Naive thymus-derived CD4-positive, alpha-beta T cell (primary cell): Measurements from ENCODE around the gene TNRC6C. TPM values are rescaled to one million over a fixed set of nuclear protein-coding genes. Genes with fewer than 3 reads are reported as not detected.

Source experiments
- ATAC-seq: fragments of 150-1000 bp; cut with Tn5 transposase; 2 replicates; pipeline ENCODE4 v1.10.0; 2021; ENCODE audit warnings: mild to moderate bottlenecking, moderate library complexity
- CTCF ChIA-PET: fragments of 350-600 bp; sonication (Branson Sonifier 250); formaldehyde crosslinking; loops from one replicate; lab custom pipeline; 2021; ENCODE audit warnings: antibody characterized with exemption; lab: Charles Lee
- POLR2A ChIA-PET: fragments of 350-600 bp; sonication (Branson Sonifier 250); formaldehyde crosslinking; loops from one replicate; lab custom pipeline; 2021; ENCODE audit warnings: antibody characterized with exemption, inconsistent platforms; lab: Charles Lee
- DNase-seq, 9 donors: peaks; one replicate each; pipeline versions ENCODE4 v3.0.0 to v3.0.0-alpha.2; 2020 to 2022; ENCODE audit warnings: mixed read lengths in 1 of 9
- H3K27ac ChIP-seq: one replicate; pipeline ENCODE4 v1.7.0; 2013; ENCODE audit warnings: mild to moderate bottlenecking, low read depth, low read length, moderate library complexity
- H3K27me3 ChIP-seq, 2 donors: one replicate each; pipeline ENCODE4 v1.7.0; 2013; ENCODE audit warnings: low read length in 2 of 2, mild to moderate bottlenecking in 2 of 2, moderate library complexity in 2 of 2; ENCODE audit not compliant: control insufficient read depth in 2 of 2, insufficient read depth in 2 of 2
- H3K36me3 ChIP-seq, 3 experiments: 1 replicate in 2 of 3; 2 replicates in 1 of 3; pipeline ENCODE4 v1.7.0; 2013; ENCODE audit warnings: low read length in 3 of 3, mild to moderate bottlenecking in 3 of 3, moderate library complexity in 1 of 3; ENCODE audit not compliant: insufficient read depth in 3 of 3, control insufficient read depth in 2 of 3
- H3K4me1 ChIP-seq, 2 donors: one replicate each; pipeline ENCODE4 v1.7.0; 2013; ENCODE audit warnings: low read length in 2 of 2, mild to moderate bottlenecking in 2 of 2, moderate library complexity in 1 of 2; ENCODE audit not compliant: control insufficient read depth in 2 of 2, insufficient read depth in 2 of 2
- H3K4me3 ChIP-seq: 2 replicates; pipeline ENCODE4 v1.7.0; 2013; ENCODE audit warnings: mild to moderate bottlenecking, low read length
- H3K9me3 ChIP-seq, 3 experiments: 1 replicate in 2 of 3; 2 replicates in 1 of 3; pipeline ENCODE4 v1.7.0; 2013; ENCODE audit warnings: low read length in 3 of 3; ENCODE audit not compliant: control insufficient read depth in 2 of 3
- H3K27ac Mint-ChIP-seq, 9 donors: one replicate each; pipeline ENCODE4 v1.8.0; 2020 to 2022; ENCODE audit warnings: mixed read lengths in 9 of 9, mild to moderate bottlenecking in 8 of 9, moderate library complexity in 5 of 9, inconsistent platforms in 2 of 9
- H3K27me3 Mint-ChIP-seq, 5 donors: one replicate each; pipeline ENCODE4 v1.8.0; 2021 to 2022; ENCODE audit warnings: mixed read lengths in 5 of 5, mild to moderate bottlenecking in 1 of 5
- H3K36me3 Mint-ChIP-seq, 5 donors: one replicate each; pipeline ENCODE4 v1.8.0; 2020 to 2022; ENCODE audit warnings: mixed read lengths in 5 of 5, mild to moderate bottlenecking in 3 of 5, inconsistent platforms in 1 of 5
- H3K4me1 Mint-ChIP-seq, 7 donors: one replicate each; pipeline ENCODE4 v1.8.0; 2020 to 2022; ENCODE audit warnings: mixed read lengths in 7 of 7, mild to moderate bottlenecking in 3 of 7, inconsistent platforms in 1 of 7
- H3K4me3 Mint-ChIP-seq, 10 donors: one replicate each; pipeline ENCODE4 v1.8.0; 2020 to 2022; ENCODE audit warnings: mild to moderate bottlenecking in 10 of 10, mixed read lengths in 10 of 10, moderate library complexity in 6 of 10, inconsistent platforms in 2 of 10
- H3K9me3 Mint-ChIP-seq, 11 donors: one replicate each; pipeline ENCODE4 v1.8.0; 2020 to 2022; ENCODE audit warnings: mixed read lengths in 11 of 11, mild to moderate bottlenecking in 4 of 11, inconsistent platforms in 1 of 11, moderate library complexity in 1 of 11
- intact Hi-C, 2 donors: fragments of 100-400 bp; cut with micrococcal nuclease; formaldehyde crosslinking; loops; one replicate each; pipeline ENCODE4 v1.15.1; 2023
- polyA plus RNA-seq, 2 donors: library from polyadenylated mRNA; unstranded; fragments of 300-500 nt; fragmentation: Illumina TruSeq; gene quantifications; one replicate each; pipeline ENCODE4 v1.2.3, GENCODE V29; 2021
- total RNA-seq, 6 experiments: library from RNA in 5 of 6; stranded (reverse) in 5 of 6; gene quantifications; 1 replicate in 5 of 6; 2 replicates in 1 of 6; pipeline ENCODE4 v1.2.3 and lab custom pipeline; 2021 to 2026

Gene TNRC6C
- total and polyA plus RNA-seq, 7 experiments from 2014 or later = 7.4 to 133 (median 73.4) TPM

DNA sequence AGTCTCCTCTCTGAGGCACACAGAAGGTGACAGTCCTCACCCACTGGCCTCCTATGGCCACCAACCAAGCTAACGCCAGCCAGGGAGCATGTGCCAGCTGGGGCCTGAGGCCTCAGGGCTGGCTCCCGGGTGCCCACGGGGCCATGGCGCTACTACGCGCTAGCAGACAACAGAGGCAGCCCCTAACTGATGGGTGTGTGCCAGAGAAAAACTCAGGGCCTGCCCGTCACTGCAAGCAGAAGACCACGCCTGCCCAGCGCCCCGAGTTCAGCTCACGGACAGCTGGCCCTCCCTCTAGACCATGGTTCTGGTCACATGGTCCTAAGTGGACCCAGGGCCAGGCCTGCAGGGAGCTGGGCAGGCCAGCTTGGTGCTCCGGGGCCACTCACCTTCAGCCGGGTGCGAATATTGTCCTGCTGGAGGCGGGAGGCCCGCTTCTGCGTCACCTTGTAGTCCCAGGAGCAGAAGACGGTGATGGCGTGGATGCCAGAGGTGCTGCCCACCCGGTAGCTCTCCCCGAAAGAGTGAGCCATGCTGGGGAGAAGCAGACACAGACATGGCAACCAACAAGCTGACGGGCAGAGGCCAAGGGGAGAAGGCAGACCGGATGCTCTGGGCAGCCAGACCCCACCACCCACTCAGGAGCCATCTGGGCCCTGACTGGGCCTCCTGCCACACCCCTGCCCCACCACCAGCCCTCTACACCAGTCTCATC, 163.9 kb downstream of the TNRC6C start:
- peak overlapping the region; percentile 84 to 99 (median 88) for H3K4me3 Mint-ChIP-seq
- H3K27me3 Mint-ChIP-seq = no peaks in the 10 kb centered on the region
- Histone ChIP-seq H3K4me3 (peak overlapping the region; percentile 46), H3K36me3 (peaks cover 23 to 70% (median 25%) of the 10 kb centered on the region in 3 experiments), H3K27me3 (no peaks in the 10 kb centered on the region), H3K27ac (peak overlapping the region; percentile 77), H3K4me1 (peaks cover 68 to 77% of the 10 kb centered on the region in 2 donors), H3K9me3 (no peaks in the 10 kb centered on the region)
- H3K27ac Mint-ChIP-seq = peak overlapping the region; percentile 89 to 99 (median 92)
- ChIA-PET POLR2A (interaction anchor here (1.0 to 27.3 kb wide), 8 partner anchors 11 to 681 kb away, joined by 3 to 898 read pairs (median 3); partner anchors contain the start of genes C17orf99, TMC6, TMC8 and TNRC6C), CTCF (interaction anchor here (1.2 to 5.8 kb wide), 3 partner anchors 9 to 129 kb away, joined by 4 to 59 read pairs (median 4); no protein-coding TSS in a partner anchor)
- DNase-seq = peak in 1 of 9 donors; percentile 31
- intact Hi-C loops = loop anchor here in 1 of 2 donors (10.0 kb wide), 1 partner anchor 748 kb away; no protein-coding TSS in a partner anchor
- H3K36me3 Mint-ChIP-seq = peaks cover 4 to 49% (median 18%) of the 10 kb centered on the region in 5 donors
- no peak for ATAC-seq
- peaks cover 0 to 8% (median 0%) of the 10 kb centered on the region in 11 donors for H3K9me3 Mint-ChIP-seq
- H3K4me1 Mint-ChIP-seq = peaks cover 30 to 73% (median 58%) of the 10 kb centered on the region in 7 donors

- peak overlapping the region; percentile 84 to 99 (median 92) for H3K27ac Mint-ChIP-seq
- no peak for ATAC-seq
- ChIA-PET POLR2A (interaction anchor here (1.0 to 27.3 kb wide), 6 partner anchors 12 to 682 kb away, joined by 3 to 898 read pairs (median 3); partner anchors contain the start of genes C17orf99, TMC6 and TMC8), CTCF (interaction anchor here (1.2 to 5.8 kb wide), 3 partner anchors 9 to 129 kb away, joined by 4 to 59 read pairs (median 4); no protein-coding TSS in a partner anchor)
- H3K4me1 Mint-ChIP-seq = peaks cover 30 to 67% (median 58%) of the 10 kb centered on the region in 7 donors
- H3K4me3 Mint-ChIP-seq = peak overlapping the region; percentile 60 to 99 (median 88)
- Histone ChIP-seq H3K27ac (peak overlapping the region; percentile 77), H3K9me3 (no peaks in the 10 kb centered on the region), H3K36me3 (peaks cover 22 to 70% (median 23%) of the 10 kb centered on the region in 3 experiments), H3K27me3 (no peaks in the 10 kb centered on the region), H3K4me3 (peak overlapping the region; percentile 46), H3K4me1 (peaks cover 68 to 72% of the 10 kb centered on the region in 2 donors)
- H3K36me3 Mint-ChIP-seq = peaks cover 4 to 50% (median 18%) of the 10 kb centered on the region in 5 donors
- H3K27me3 Mint-ChIP-seq = no peaks in the 10 kb centered on the region
- peaks cover 0 to 8% (median 0%) of the 10 kb centered on the region in 11 donors for H3K9me3 Mint-ChIP-seq
- intact Hi-C loops = loop anchor here in 1 of 2 donors (10.0 kb wide), 1 partner anchor 748 kb away; no protein-coding TSS in a partner anchor
- peak in 1 of 9 donors; percentile 17 for DNase-seq
Measured at GRCh38 chr17:78122931-78123249, 164.4 kb downstream of the TNRC6C start.

DNA sequence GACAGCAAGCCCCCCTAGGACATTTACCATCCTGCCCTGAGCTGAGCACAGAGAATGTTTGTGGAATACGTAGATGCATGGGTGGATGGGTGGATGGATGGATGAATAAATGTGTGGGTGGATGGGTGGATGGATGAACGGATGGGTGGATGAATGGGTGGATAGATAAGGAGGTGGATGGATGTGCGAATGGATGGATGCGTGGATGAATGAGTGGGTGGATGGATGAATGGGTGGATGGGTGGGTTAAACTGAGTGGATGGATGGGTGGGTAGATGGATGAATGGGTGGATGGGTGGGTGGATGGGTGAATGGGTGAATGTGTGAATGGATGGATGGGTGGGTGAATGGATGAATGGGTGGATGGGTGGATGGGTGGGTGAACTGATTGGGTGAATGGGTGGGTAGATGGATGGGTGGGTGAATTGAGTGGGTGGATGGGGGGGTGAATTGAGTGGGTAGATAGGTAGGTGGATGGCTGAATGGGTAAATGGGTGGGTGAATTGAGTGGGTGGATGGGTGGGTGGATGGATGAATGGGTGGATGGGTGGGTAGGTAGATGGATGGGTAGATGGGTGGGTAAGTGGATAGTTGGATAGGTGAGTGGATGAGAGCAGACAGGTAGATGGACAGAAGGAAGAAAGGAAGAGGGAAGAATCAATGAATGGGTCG, 164.9 kb downstream of the TNRC6C start:
- no peak for ATAC-seq
- Histone ChIP-seq H3K4me1 (peaks cover 68 to 70% of the 10 kb centered on the region in 2 donors), H3K9me3 (no peaks in the 10 kb centered on the region), H3K4me3 (peak overlapping the region; percentile 46), H3K27me3 (no peaks in the 10 kb centered on the region), H3K36me3 (peaks cover 22 to 72% (median 23%) of the 10 kb centered on the region in 3 experiments), H3K27ac (peak overlapping the region; percentile 77)
- peak overlapping the region; percentile 84 to 99 (median 94) for H3K27ac Mint-ChIP-seq
- H3K27me3 Mint-ChIP-seq = no peaks in the 10 kb centered on the region
- peak in 1 of 9 donors; percentile 9 for DNase-seq
- H3K4me1 Mint-ChIP-seq = peaks cover 30 to 62% (median 55%) of the 10 kb centered on the region in 7 donors
- CTCF ChIA-PET = interaction anchor here (1.2 to 5.8 kb wide), 3 partner anchors 10 to 13 kb away, joined by 4 to 59 read pairs (median 52); no protein-coding TSS in a partner anchor
- peak overlapping the region; percentile 79 to 99 (median 88) for H3K4me3 Mint-ChIP-seq
- POLR2A ChIA-PET = interaction anchor here (0.9 to 27.3 kb wide), 4 partner anchors 12 to 636 kb away, joined by 3 to 898 read pairs (median 233); partner anchors contain the start of genes C17orf99, TMC6 and TMC8
- H3K9me3 Mint-ChIP-seq = peaks cover 0 to 8% (median 0%) of the 10 kb centered on the region in 11 donors
- peaks cover 4 to 50% (median 18%) of the 10 kb centered on the region in 5 donors for H3K36me3 Mint-ChIP-seq
- intact Hi-C loops = loop anchor here in 1 of 2 donors (10.0 kb wide), 1 partner anchor 749 kb away; no protein-coding TSS in a partner anchor

- ChIA-PET CTCF (interaction anchor here (5.5 kb wide), 1 partner anchor 11 kb away, joined by 52 read pairs; no protein-coding TSS in a partner anchor), POLR2A (interaction anchor here (0.9 to 27.3 kb wide), 6 partner anchors 13 to 635 kb away, joined by 3 to 898 read pairs (median 7); partner anchors contain the start of genes C17orf99, TMC6, TMC8 and TNRC6C)
- peak overlapping the region; percentile 79 to 99 (median 88) for H3K4me3 Mint-ChIP-seq
- peak in 2 of 9 donors; percentile 9 to 28 for DNase-seq
- H3K4me1 ChIP-seq = peaks cover 69 to 70% of the 10 kb centered on the region in 2 donors
- ATAC-seq = no peak
- peaks cover 4 to 52% (median 18%) of the 10 kb centered on the region in 5 donors for H3K36me3 Mint-ChIP-seq
- H3K9me3 Mint-ChIP-seq = peaks cover 0 to 8% (median 0%) of the 10 kb centered on the region in 11 donors
- peak overlapping the region; percentile 84 to 99 (median 92) for H3K27ac Mint-ChIP-seq
- no peaks in the 10 kb centered on the region for H3K27me3 ChIP-seq
- peaks cover 22 to 64% (median 23%) of the 10 kb centered on the region in 3 experiments for H3K36me3 ChIP-seq
- no peaks in the 10 kb centered on the region for H3K27me3 Mint-ChIP-seq
- H3K27ac ChIP-seq = peak overlapping the region; percentile 77
- peaks cover 34 to 67% (median 61%) of the 10 kb centered on the region in 7 donors for H3K4me1 Mint-ChIP-seq
- H3K9me3 ChIP-seq = no peaks in the 10 kb centered on the region
- intact Hi-C loops = loop anchor here in 1 of 2 donors (10.0 kb wide), 1 partner anchor 749 kb away; no protein-coding TSS in a partner anchor
- H3K4me3 ChIP-seq = peak overlapping the region; percentile 91
Measured at GRCh38 chr17:78124081-78124835, 165.8 kb downstream of the TNRC6C start.

DNA sequence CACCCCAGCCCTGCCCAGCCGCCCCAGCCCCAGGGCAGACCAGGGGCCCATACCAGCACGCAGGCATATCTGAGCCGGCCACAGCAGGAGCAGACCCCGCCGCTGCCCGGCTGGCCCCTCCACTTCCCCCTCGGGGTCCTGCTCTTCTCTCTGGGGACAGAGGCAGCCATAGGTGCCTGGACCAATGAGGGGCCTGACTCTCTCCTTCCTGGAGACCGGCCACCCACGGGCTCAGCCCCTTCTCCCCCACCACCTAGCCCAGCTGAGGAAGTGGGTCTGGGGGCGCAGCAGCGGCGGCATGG, 166.3 kb downstream of the TNRC6C start:
- Mint-ChIP-seq H3K4me1 (peaks cover 39 to 72% (median 64%) of the 10 kb centered on the region in 7 donors), H3K4me3 (peak overlapping the region; percentile 38 to 99 (median 92)), H3K27me3 (no peaks in the 10 kb centered on the region), H3K27ac (peak overlapping the region in 7 of 9 donors; percentile 19 to 99 (median 68)), H3K9me3 (peaks cover 0 to 8% (median 0%) of the 10 kb centered on the region in 11 donors), H3K36me3 (peaks cover 4 to 54% (median 18%) of the 10 kb centered on the region in 5 donors)
- Histone ChIP-seq H3K4me3 (peak overlapping the region; percentile 91), H3K36me3 (peaks cover 22 to 62% (median 23%) of the 10 kb centered on the region in 3 experiments), H3K9me3 (no peaks in the 10 kb centered on the region), H3K27me3 (no peaks in the 10 kb centered on the region), H3K27ac (peak overlapping the region; percentile 77), H3K4me1 (peaks cover 72 to 75% of the 10 kb centered on the region in 2 donors)
- ChIA-PET CTCF (interaction anchor here (1.5 to 5.5 kb wide), 3 partner anchors 11 to 52 kb away, joined by 3 to 52 read pairs (median 6); no protein-coding TSS in a partner anchor), POLR2A (interaction anchor here (0.6 to 27.3 kb wide), 8 partner anchors 14 to 1400 kb away, joined by 3 to 898 read pairs (median 6); partner anchors contain the start of genes C17orf99, TMC6, TMC8 and TNRC6C)
- ATAC-seq (no peak), DNase-seq (no peak)
- intact Hi-C loops = loop anchor here (1.0 to 10.0 kb wide), 4 partner anchors 10 to 1397 kb away; partner anchors contain the start of genes JMJD6 (in 1 of the 2) and METTL23 (in 1 of the 2)
